ENCODE data around the gene MLKL.

MLKL gene

DNA sequence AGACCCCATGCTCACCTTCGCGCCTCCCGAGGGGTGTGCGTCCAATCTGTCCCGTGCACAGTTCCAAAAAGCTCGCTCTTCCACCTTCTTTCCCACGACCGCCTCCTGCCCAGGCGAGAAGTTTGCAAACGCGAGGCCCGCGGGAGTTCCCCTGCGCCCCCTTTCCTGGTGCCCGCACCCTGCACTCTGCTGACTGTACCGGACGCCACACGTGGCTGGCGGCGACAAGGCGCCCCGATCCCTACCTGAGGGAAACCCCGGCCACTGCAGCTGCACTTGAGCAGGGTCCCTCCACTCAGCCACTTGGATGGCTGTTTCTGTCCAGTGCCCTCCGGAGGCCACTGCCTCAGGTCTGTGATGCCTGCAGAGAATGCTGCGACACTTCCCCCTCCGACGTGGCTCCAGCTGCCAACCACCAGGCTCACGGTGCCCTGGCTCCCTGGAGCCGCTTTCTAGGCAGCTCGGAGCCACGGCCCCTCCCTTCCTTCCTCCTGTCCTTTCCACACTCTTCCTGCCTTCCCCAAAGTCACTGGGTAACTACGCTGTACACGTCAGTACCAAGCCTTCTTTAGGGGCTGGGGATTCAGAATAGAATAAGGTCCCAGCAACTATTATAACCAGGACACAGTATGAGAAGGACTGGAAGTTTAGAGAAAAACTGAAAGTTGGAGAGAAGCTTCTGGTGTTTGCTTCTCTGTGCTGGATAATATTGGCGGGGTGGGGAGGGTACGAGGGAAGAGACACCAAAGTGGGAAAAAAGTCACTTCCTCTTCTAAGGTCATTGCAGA lies at the start of gene MLKL:
MLKL (minus strand) TSS at position 425 of the 788 bp plus-strand sequence. CDS start 5,105 bp downstream, outside the sequence.
- DNase-seq: peak in 6 of 56 donors; percentile 7 to 45 (median 16)

- peak in 5 of 56 donors; percentile 32 to 54 (median 43) for DNase-seq
Observed at GRCh38 chr16:74749291-74750055, 48.8 kb upstream of the MLKL start.

DNA sequence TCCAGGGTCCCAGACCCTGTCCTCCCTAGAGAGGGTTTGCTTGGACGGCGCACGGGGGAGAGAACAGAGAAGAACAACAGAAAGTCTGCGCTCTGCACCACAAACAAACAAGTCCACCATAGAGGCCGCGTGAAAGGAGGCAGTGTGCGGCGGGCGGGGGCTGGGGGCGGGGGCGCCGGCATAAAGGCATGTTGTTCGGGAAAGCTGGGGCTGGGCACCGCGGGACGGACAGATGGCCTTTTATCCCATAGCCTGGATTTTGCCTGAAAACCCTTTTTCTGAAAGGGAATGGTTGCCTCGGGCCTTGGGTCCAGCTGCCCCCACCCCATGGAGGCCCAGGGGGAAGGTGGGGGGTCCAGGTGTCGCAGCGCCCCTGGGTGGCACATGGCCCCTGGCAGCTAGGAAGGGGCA lies 48.0 kb upstream of the MLKL start:
- DNase-seq: peak in 53 of 56 donors; percentile 23 to 91 (median 74)

DNA sequence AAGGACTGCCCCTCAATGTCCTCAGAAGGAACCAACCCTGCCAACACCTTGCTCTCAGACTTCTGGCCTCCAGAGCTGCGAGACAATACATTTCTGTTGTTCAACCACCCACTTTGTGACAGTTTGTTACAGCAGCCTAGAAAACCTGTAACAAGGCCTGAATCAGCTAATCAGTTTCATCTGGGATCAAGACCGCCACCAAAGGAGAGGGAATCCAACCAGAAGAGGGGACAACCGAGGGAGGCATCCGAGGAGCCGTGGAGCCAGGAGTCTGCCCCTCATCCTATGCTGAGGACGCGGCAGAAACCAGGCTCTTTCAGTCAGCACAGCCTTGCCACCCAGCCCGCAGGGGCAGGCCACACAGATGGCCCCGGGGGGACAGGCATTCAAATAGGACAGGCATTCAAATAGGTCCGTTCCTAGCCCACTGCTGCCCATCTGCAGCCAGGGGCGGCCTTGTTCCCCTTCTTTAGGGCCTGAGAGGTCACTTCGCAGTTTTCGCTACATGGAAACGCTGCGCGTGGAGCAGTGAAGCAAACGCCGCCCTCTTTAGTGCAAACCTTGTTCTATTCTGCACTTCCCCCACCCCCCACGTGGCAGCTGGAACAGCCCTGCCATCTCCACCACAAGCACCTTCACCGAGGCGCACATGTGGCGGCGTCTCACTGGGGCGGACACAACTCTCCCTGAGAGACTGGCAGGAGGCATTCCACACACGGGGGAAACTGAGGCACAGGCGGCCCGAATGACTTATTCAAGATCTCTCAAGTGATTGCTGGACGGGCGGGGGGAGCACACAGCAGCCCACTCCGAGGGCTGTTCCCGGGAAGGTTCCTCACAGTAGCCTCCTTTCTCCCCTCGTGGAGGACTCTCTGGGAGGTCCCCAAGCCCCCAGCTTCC lies 47.3 kb upstream of the MLKL start:
- DNase-seq: peak in 49 of 56 donors; percentile 33 to 93 (median 70)

- no peak for DNase-seq
Observed at GRCh38 chr16:74745926-74746325, 45.3 kb upstream of the MLKL start.

DNA sequence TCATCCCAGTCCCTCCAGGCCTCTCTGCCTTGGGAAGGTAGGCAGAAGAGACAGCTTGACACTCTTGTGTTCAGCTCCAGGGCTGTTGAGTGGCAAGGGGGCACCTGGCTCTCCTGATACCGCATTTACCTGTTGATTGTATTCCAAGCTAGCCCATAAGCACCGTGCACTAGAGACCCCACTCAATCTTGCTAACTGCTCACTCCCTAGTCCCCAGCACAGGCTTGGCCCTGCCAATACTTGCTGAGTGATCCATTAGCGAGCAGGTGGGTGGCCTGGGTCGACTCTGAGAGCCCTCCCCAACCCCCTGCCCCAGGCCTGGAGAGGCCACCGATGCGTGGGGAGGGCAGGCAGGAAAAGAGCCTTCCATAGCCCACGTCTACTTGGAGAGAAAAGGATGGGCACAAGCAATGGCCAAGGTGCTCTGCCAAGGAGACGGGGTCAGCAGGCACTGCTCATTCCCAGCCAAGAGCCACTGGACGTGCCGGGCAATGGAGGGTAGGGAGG lies 44.5 kb upstream of the MLKL start:
- DNase-seq: no peak

GRCh38 chr16:74744566-74744965 lies 43.9 kb upstream of the MLKL start:
- DNase-seq: no peak

DNA sequence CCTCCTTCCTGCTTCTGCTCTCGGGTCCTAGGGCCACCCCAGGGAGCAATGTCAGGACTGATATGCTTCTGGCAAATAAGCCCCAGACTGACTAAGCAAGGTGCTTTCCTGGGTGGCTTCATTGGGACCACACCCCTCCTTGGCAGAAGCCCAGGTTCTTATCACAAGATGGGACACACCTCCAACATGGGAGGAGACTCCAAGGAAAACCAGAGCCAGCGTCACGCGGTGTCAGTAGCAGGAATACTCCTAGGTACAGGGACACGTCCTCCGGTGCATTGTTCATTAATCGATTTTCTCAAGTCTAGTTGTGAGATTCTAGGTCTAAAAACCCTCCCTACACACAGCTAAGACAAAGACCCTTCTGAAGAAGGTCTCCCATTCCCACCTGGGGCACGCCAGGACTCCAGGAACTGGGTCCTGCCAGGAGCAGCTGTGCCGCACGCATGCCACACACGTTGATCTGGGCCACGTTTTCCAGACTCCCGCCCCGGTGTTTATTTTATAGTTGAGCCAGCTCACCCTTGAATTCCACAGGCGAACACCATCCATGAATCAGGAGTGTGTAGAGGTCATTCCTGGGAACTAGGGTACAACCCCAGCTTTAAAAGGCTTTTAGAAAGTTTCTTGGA lies 43.1 kb upstream of the MLKL start:
- no peak for DNase-seq

- DNase-seq: no peak
Observed at GRCh38 chr16:74743045-74743667, 42.5 kb upstream of the MLKL start.

GRCh38 chr16:74742051-74742481 lies 41.4 kb upstream of the MLKL start:
- peak in 1 of 56 donors; percentile 43 for DNase-seq

DNA sequence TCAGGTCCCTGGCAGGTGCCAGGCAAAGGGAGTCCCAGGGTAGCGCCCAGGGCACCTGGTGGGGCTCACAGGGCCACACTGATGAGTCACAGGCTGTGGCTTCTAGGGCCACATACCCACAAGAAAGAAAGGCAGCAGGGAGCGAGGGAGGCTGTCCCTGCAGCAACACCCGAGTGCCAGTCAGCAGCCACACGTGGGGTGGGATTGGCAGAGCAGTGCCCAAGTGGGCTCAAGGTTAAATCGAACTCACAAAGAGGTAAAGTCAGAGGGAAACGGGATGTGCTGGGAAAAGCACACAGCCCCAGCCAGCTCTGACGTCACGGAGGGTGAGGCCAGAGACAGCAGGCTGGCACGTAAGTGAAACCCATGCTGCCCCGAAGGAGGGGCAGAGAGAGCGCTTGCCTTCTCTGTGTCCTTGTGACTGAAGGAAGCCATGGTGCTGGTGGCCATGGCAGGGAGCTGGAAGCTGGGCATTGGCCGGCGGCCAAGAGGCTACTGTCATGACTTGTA lies 40.2 kb upstream of the MLKL start:
- peak in 51 of 56 donors; percentile 22 to 91 (median 63) for DNase-seq

DNA sequence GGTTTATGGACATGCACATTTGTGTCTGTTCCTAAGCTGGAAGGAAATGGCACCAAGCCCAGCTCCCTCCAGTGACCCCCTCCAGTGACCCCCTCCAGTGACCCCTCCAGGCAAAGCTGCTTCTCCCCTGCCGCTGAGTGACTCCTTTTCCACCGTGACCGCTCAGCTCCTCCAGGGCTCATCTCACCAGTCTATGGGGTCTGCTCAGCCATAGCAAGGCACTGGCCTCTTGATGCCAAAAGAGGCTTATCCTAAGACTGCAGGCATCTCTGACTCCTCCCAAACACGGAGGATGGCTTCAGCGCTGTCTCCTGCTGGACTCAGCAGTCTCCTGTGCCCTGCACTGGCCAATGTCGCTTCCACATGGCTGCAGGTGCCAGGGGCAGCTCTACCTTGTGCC lies 38.6 kb upstream of the MLKL start:
- no peak for DNase-seq

GRCh38 chr16:74738816-74739215 lies 38.2 kb upstream of the MLKL start:
- no peak for DNase-seq

- no peak for DNase-seq
Observed at GRCh38 chr16:74738113-74738541, 37.5 kb upstream of the MLKL start.

DNA sequence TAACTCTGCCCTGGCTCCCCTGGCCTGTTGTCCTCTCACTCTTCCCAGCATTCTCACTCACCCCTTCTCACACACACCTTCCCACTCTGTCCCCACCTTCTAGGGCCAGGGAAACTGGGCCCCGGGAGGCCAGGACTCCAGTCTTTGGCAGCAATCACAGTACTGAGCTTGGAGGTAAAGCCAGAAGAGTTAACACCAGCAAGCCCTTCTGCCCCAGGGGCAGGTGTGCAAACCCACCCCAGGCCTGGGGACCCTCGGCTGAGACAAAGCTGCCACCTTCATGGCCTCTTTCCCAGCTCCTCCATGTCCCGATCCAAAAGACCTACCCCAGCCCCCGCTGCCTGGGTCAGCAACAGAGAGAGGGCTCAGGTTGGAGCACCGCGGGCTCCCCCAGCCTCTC lies 36.9 kb upstream of the MLKL start:
- no peak for DNase-seq

DNA sequence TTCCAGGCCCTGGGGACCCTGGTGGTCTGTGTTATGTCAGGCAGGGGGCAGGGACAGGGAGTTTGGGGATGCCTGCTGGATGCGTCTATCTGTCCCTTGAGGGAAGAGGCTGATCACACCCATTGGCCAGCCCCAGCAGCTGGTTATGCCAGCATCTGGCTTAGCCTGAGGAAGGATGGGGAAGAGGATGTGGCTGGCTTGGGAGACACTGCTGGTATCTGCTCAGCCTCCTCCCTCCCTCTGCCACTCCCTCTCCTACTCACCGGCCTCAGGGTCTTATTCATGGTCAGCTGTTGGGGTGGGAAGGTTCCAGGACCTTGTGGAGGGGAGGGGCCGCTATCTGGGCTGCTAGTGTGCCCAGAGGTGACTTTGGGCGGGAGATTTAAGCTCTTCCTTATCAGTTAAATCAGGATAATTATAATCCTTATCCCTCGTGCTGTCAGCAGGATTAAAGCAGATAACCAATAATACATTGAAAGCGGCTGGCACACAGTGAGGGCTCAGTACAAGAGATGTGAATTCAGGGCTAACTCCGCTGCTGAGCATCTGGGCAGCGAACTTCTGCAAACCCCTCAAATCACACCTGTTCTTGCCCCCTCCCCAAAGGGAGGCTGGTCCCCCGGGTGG lies 36.0 kb upstream of the MLKL start:
- DNase-seq: no peak

- no peak for DNase-seq
Observed at GRCh38 chr16:74735554-74735953, 34.9 kb upstream of the MLKL start.

- DNase-seq: peak in 1 of 56 donors; percentile 15
Observed at GRCh38 chr16:74735162-74735452, 34.4 kb upstream of the MLKL start.

GRCh38 chr16:74734361-74735161 lies 33.9 kb upstream of the MLKL start:
- DNase-seq: no peak

Data from amygdala (tissue), 56 donors.